BLaER1 (cell line): Measurements from ENCODE around the gene ARSG.

Experiments
- H3K27ac ChIP-seq: shearing (Covaris generic); formaldehyde crosslinking; 2 replicates; pipeline ENCODE4 v1.8.1; 2022
- H3K27me3 ChIP-seq: shearing (Covaris generic); formaldehyde crosslinking; 2 replicates; pipeline ENCODE4 v1.8.1; 2022
- H3K36me3 ChIP-seq: shearing (Covaris generic); formaldehyde crosslinking; 2 replicates; pipeline ENCODE4 v1.8.1; 2022
- H3K4me1 ChIP-seq: shearing (Covaris generic); formaldehyde crosslinking; 2 replicates; pipeline ENCODE4 v1.8.1; 2022
- H3K4me2 ChIP-seq: shearing (Covaris generic); formaldehyde crosslinking; 2 replicates; pipeline ENCODE4 v1.8.1; 2022
- H3K4me3 ChIP-seq: shearing (Covaris generic); formaldehyde crosslinking; 2 replicates; pipeline ENCODE4 v1.8.1; 2022
- H3K9ac ChIP-seq: shearing (Covaris generic); formaldehyde crosslinking; 2 replicates; pipeline ENCODE4 v1.8.1; 2022
- H3K9me3 ChIP-seq: shearing (Covaris generic); formaldehyde crosslinking; 2 replicates; pipeline ENCODE4 v1.8.1; 2022
- H4K20me1 ChIP-seq: shearing (Covaris generic); formaldehyde crosslinking; 2 replicates; pipeline ENCODE4 v1.8.1; 2022
- Cebpa-rat ChIP-seq: shearing (Covaris generic); IDR thresholded peaks from 2 replicates; pipeline ENCODE4 v1.8.1; 2022

ARSG gene

DNA sequence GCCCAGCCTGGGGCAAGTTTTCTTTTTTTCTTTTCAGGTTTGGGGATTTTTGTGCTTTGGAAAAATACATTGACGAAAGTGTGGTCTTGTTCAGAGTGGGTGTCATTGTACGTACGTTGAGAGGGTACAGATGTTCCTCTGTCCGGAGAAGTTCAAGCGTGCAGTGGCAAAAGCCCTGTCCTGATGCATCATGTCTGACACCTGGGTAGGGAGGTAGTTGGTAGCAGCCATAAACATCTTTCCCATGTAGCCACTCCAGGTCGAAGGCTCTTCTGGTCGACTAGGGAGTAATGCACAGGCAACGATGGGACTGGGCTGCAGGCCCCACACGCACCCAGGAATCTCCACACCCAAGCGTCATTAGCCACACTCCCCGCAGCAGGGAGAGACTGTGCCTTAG lies 138.6 kb downstream of the ARSG start:
- TF ChIP-seq Cebpa-rat = no peak
- Histone ChIP-seq H3K4me3 (no peak overlapping the region), H3K4me2 (no peak overlapping the region), H4K20me1 (no peaks in the 10 kb centered on the region), H3K4me1 (peaks cover 8% of the 10 kb centered on the region), H3K9ac (no peak overlapping the region), H3K9me3 (no peaks in the 10 kb centered on the region), H3K27ac (no peak overlapping the region), H3K27me3 (no peaks in the 10 kb centered on the region), H3K36me3 (no peaks in the 10 kb centered on the region)

DNA sequence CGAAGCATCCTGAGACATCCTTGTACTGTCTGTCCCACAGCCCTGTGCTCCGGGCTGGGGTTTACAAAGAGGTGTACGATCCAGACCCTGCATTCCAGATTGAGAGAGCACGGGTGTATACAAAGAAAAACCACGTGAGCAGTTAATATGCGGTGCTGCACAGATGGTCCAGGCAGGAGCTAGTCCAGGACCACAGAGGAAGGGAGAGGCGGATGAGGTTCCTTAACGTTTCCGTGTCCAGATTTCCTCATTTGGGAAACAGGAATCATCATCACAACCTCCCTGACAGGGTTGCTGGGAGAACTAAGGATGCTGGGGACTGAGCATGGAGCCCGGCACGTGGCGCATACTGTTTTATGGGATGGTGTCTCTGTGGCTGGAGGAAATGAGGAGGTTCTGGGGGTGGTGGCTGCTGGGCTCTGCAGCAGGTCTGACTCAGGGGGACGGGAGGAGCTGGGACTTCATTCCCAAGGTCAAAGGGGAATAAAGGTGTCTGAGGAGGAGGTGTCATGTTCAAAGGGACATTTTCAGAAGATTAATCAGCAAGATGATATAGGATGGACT lies 139.8 kb downstream of the ARSG start:
- Histone ChIP-seq H3K27ac (no peak overlapping the region), H3K27me3 (no peaks in the 10 kb centered on the region), H3K36me3 (no peaks in the 10 kb centered on the region), H3K4me3 (no peak overlapping the region), H4K20me1 (no peaks in the 10 kb centered on the region), H3K4me1 (peaks cover 14% of the 10 kb centered on the region), H3K9me3 (no peaks in the 10 kb centered on the region), H3K9ac (no peak overlapping the region), H3K4me2 (no peak overlapping the region)
- TF ChIP-seq Cebpa-rat = no peak

DNA sequence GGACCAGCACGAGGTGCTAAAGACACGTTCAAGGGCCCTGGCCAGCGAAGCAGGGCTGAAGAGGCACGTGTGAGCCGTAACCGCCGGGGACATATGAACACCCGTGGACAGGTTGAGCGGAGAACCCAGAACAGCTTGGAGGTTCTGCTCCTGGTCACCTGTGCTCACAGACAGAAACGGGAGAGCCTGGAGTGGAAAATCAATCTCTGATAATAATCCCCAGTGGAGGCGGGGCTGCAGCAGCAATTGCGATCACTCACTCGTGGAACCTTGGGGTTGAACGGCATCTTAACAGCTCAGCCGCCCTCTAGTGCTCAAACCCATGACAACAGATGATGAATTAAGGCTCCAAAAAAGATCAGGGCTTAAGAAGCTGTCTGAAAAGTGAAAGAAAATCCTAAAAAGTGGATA lies 140.4 kb downstream of the ARSG start:
- H4K20me1 ChIP-seq = no peaks in the 10 kb centered on the region
- no peaks in the 10 kb centered on the region for H3K9me3 ChIP-seq
- peaks cover 19% of the 10 kb centered on the region for H3K4me1 ChIP-seq
- H3K9ac ChIP-seq = no peak overlapping the region
- TF ChIP-seq Cebpa-rat = no peak
- H3K4me2 ChIP-seq = no peak overlapping the region
- H3K4me3 ChIP-seq = no peak overlapping the region
- H3K27ac ChIP-seq = no peak overlapping the region
- no peaks in the 10 kb centered on the region for H3K27me3 ChIP-seq
- no peaks in the 10 kb centered on the region for H3K36me3 ChIP-seq

DNA sequence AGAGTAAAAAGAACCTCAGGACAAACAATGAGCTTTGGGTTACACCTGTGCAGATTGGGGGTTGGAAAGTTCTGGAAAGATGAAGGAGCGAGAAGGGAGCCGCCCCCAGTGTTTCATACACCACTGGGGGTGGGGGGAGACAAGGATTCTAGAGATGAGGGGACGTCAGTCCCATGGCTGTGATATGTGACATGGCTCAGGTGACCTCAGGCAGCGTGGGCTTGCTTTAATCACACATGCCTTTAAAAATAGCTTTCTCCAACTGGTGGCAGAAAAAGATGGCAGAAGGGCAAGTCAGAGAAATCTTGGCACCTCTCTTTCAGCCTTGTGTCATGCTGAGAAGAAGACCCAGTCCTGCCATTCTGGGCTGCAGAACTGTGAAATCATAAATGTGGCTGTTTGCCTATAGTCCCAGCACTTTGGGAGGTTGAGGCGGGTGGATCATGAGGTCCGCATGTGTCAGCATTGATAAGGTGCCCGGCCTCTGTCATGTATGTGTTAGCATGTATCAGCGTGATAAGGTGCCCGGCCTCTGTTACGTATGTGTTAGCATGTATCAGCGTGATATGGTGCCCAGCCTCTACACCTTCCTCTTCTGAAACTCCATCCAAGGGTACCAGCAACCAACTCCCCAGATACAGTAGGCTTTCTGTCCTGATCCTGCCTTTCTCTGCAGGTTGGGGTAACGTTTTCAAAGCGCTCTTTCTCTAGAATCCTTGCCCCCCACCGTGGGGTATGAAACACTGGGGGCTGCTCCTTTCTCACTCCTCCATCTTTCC lies 141.0 kb downstream of the ARSG start:
- H3K4me3 ChIP-seq = no peak overlapping the region
- no peaks in the 10 kb centered on the region for H4K20me1 ChIP-seq
- H3K9me3 ChIP-seq = no peaks in the 10 kb centered on the region
- no peak overlapping the region for H3K4me2 ChIP-seq
- no peaks in the 10 kb centered on the region for H3K36me3 ChIP-seq
- peaks cover 25% of the 10 kb centered on the region for H3K4me1 ChIP-seq
- no peak overlapping the region for H3K27ac ChIP-seq
- no peak overlapping the region for H3K9ac ChIP-seq
- H3K27me3 ChIP-seq = no peaks in the 10 kb centered on the region
- TF ChIP-seq Cebpa-rat = no peak

DNA sequence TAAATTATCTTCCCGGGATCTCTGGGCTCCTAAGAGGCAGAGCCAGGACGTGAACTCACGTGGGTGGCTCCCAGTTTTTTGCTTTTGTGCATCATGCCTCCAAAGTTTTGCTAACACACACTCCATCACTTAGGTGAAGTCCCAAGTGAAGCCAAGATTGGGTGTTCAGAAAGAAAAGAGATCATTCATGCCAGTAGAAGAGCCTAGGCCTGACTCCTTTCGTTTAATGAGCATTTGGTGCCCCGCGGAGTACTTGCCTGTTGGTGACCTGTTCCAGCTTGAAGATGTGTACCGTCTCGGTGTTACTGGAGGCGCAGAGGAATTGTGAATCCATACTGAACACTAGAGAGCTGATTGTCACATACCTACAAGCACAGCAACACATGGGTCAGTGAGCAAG lies 141.9 kb downstream of the ARSG start:
- Histone ChIP-seq H3K4me2 (no peak overlapping the region), H3K9ac (no peak overlapping the region), H3K9me3 (no peaks in the 10 kb centered on the region), H3K36me3 (no peaks in the 10 kb centered on the region), H3K4me1 (peaks cover 34% of the 10 kb centered on the region), H3K27ac (no peak overlapping the region), H3K27me3 (no peaks in the 10 kb centered on the region), H4K20me1 (no peaks in the 10 kb centered on the region), H3K4me3 (no peak overlapping the region)
- TF ChIP-seq Cebpa-rat = no peak

DNA sequence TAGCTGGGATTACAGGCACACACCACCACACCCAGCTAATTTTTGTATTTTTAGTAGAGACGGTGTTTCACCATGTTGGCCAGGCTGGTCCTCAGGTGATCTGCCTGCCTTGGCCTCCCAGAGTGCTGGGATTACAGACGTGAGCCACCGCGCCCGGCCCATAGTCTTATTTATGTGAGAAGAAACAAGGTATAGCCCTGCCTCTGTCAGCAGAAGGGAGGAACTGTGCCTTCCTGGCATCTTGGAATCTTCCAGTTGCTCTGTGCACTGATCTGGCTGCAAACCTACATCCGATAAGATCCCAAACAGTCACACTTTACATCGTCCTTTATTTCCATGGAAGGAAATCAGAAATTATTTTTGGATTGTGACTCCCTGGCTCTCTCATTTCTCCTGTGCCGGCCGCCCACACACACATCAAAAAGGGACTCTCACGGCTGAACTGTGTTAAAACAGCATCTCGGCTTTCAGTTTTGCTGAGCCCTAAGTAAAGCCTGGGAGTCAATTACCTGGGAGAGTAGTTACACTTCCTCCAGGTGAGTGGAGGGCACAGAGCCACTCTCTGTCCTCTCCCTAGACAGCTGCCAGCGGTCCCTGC lies 142.7 kb downstream of the ARSG start:
- Histone ChIP-seq H3K4me2 (no peak overlapping the region), H3K9ac (no peak overlapping the region), H3K4me3 (no peak overlapping the region), H3K36me3 (no peaks in the 10 kb centered on the region), H3K27me3 (no peaks in the 10 kb centered on the region), H3K27ac (no peak overlapping the region), H3K4me1 (peaks cover 40% of the 10 kb centered on the region), H3K9me3 (no peaks in the 10 kb centered on the region), H4K20me1 (no peaks in the 10 kb centered on the region)
- no peak for TF ChIP-seq Cebpa-rat

DNA sequence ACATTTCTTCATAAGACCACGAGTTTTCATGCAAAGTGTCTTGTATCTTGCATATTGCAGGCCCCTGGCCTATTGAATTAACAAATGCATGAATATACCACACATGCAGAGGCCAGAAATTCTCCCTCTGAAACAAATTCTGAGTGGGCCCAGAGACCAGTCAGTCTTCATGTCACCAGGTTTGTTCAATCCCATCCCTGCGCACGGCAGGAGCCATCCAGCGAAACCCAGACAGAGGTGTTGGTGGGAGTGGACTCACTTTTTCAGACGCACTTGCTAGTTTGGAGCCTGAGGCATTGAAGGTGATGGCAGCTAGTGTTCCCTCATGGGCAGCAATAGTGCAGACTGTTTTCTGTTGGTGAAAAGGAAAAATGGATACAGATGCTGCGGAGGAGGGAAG lies 144.1 kb downstream of the ARSG start:
- Histone ChIP-seq H3K36me3 (no peaks in the 10 kb centered on the region), H3K27me3 (no peaks in the 10 kb centered on the region), H3K9me3 (no peaks in the 10 kb centered on the region), H3K9ac (no peak overlapping the region), H3K4me3 (no peak overlapping the region), H3K4me2 (no peak overlapping the region), H3K27ac (no peak overlapping the region), H3K4me1 (peaks cover 53% of the 10 kb centered on the region), H4K20me1 (no peaks in the 10 kb centered on the region)
- no peak for TF ChIP-seq Cebpa-rat

DNA sequence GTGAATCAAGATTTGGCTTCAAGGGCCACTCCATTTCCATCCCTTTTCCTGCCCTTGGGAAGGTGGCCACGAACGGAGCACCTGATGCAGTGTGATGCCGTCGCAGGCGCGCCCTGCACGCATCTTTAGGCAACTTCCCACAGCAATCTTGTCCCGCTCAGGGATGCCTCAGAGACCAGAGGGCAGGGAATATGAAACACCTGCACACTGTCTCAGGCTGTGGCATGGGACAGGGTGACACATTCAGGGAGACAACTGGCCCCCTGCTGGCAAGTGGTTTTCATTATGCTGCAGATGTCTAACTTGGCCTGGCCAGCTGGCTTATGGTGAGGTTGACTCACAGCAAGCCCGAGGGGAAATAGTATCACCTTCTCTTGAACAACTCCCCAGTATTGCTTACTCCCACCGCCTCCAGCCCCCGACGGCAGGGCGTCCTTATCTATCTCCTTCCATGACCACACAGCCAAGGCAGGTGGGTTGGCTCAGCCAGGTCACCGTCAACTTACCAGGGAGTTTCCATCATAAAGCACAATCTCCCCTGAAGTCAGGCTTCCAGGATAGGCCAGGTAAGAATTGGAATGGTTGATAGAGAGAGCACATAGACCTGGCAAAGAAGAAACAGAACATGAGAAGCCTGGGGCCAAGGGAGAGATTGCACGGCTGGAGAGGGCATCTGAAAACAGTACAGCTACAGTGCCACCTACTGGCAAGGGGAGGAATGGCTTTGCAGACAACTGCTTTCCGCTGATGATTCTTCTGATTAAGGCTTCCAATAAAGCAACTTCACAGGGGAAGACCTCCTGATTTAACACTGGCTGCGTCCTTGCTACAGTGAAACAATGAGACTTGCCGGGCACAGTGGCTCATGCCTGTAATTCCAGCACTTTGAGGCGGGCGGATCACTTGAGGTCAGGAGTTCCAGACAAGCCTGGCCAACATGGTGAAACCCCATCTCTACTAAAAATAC lies 144.9 kb downstream of the ARSG start:
- no peak overlapping the region for H3K27ac ChIP-seq
- H3K9me3 ChIP-seq = no peaks in the 10 kb centered on the region

DNA sequence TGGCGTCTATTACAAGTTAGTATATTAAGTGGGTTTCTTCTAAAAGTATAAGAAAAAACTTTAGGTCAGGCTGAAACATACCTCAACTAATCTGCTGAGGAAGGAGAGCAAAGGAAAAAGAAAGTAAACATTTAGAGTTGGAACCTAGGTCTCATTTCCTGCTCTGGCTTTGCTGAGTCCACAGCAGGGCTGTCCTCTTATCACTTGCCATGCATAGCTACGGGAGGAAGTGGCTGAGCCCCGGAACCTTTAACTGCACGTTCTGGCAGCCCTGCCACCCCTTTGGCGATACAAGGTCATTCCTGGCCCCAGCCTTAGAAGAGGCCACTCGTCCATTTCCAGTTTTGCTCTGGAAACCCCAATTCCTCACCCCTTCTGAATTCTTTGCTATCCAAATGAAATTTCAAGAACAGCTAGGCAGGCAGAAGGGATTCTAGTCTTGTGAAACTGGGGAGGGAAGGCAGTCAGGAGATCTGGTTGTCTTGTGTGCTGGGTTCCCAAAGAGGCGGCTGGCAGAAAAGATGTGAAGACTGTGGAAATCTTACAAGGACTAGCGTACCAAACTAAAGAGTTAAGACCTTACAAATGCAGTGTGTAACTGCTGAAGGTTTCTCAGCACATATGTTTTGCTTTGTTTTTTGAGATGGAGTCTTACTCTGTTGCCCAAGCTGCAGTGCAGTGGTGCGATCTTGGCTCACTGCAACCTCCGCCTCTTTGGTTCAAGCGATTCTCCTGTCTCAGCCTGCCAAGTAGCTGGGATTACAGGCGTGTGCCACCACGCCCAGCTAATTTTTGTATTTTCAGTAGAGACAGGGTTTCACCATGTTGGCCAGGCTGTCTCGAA lies 146.9 kb downstream of the ARSG start:
- H4K20me1 ChIP-seq = no peaks in the 10 kb centered on the region
- no peaks in the 10 kb centered on the region for H3K27me3 ChIP-seq
- H3K4me1 ChIP-seq = peaks cover 69% of the 10 kb centered on the region
- TF ChIP-seq Cebpa-rat = no peak
- no peak overlapping the region; the same call in 1 of the 2 replicates for H3K9ac ChIP-seq
- no peaks in the 10 kb centered on the region for H3K9me3 ChIP-seq
- H3K36me3 ChIP-seq = no peaks in the 10 kb centered on the region
- 0 out of 2 replicates have a peak overlapping the region, but pooled peaks have one; percentile 28 for H3K4me3 ChIP-seq
- H3K27ac ChIP-seq = peak overlapping the region; percentile 68
- H3K4me2 ChIP-seq = peak overlapping the region; percentile 74

More for the DNA sequence above, 144.9 kb downstream of the ARSG start:
- H3K4me1 ChIP-seq = peaks cover 61% of the 10 kb centered on the region
- H3K36me3 ChIP-seq = no peaks in the 10 kb centered on the region
- no peak overlapping the region for H3K4me3 ChIP-seq
- no peak for TF ChIP-seq Cebpa-rat
- H4K20me1 ChIP-seq = no peaks in the 10 kb centered on the region
- H3K9ac ChIP-seq = no peak overlapping the region
- H3K27me3 ChIP-seq = no peaks in the 10 kb centered on the region
- peak overlapping the region; percentile 47; the same call in 1 of the 2 replicates for H3K4me2 ChIP-seq
